Kidney (tissue), 14 donors: ENCODE measurements around the gene NOL4L. TPM values are rescaled to one million over a fixed set of nuclear protein-coding genes. Genes with fewer than 3 reads are reported as not detected.

Experiments
- DNase-seq, 5 donors: peaks; one replicate each; pipeline ENCODE4 v3.0.0-alpha.2; 2013 to 2020
- FAIRE-seq: peaks from 2 replicates; lab custom pipeline; 2012; peaks lifted over from hg19 to GRCh38; lab: Jason Lieb, UNC
- H3K27ac ChIP-seq, 2 donors: one replicate each; pipeline ENCODE4 v1.7.0; 2013; ENCODE audit warnings: low read depth in 2 of 2, low read length in 2 of 2, inconsistent platforms in 1 of 2
- H3K27me3 ChIP-seq: one replicate; pipeline ENCODE4 v1.7.1; 2013; ENCODE audit warnings: low read length, inconsistent platforms; ENCODE audit not compliant: control insufficient read depth, insufficient read depth
- H3K36me3 ChIP-seq, 3 donors: one replicate each; pipeline versions ENCODE4 v1.7.0 to v1.7.1; 2013; ENCODE audit warnings: low read length in 3 of 3, control low read depth in 1 of 3, inconsistent platforms in 1 of 3; ENCODE audit not compliant: insufficient read depth in 3 of 3, control insufficient read depth in 2 of 3
- H3K4me1 ChIP-seq, 3 donors: one replicate each; pipeline versions ENCODE4 v1.7.0 to v1.7.1; 2013; ENCODE audit warnings: low read length in 3 of 3, inconsistent platforms in 1 of 3, low read depth in 1 of 3; ENCODE audit not compliant: control insufficient read depth in 2 of 3, insufficient read depth in 2 of 3
- H3K4me3 ChIP-seq, 3 donors: one replicate each; pipeline versions ENCODE4 v1.7.0 to v1.8.1; 2013; ENCODE audit warnings: low read length in 3 of 3, control low read depth in 1 of 3, inconsistent platforms in 1 of 3
- H3K9ac ChIP-seq, 3 donors: one replicate each; pipeline versions ENCODE4 v1.7.0 to v1.7.1; 2013; ENCODE audit warnings: low read length in 3 of 3, control low read depth in 1 of 3, inconsistent platforms in 1 of 3
- H3K9me3 ChIP-seq, 3 donors: one replicate each; pipeline versions ENCODE4 v1.7.0 to v1.7.1; 2013; ENCODE audit warnings: low read length in 3 of 3, control low read depth in 1 of 3, inconsistent platforms in 1 of 3; ENCODE audit not compliant: control insufficient read depth in 2 of 3, insufficient read depth in 1 of 3
- intact Hi-C: fragments of 100-400 bp; cut with DNase I; formaldehyde crosslinking; loops from one replicate; pipeline ENCODE4 v1.11.1; 2022
- polyA plus RNA-seq: library from polyadenylated mRNA; stranded (reverse); fragments of 350-450 nt; fragmentation: Illumina TruSeq; extraction: RNeasy Lipid Tissue Mini Kit (QIAGEN cat#74804); gene quantifications from one replicate; pipeline ENCODE4 v1.2.3, GENCODE V29; 2014; ENCODE audit warnings: low read depth, low replicate concordance; ENCODE audit not compliant: insufficient read depth
- total RNA-seq: library from RNA; stranded (reverse); fragmentation: NEBNext Ultra II Directional; extraction: Animal tissue kit (Norgen Biotek cat#: 25700); gene quantifications from one replicate; pipeline ENCODE4 v1.2.1, GENCODE V29; 2021
- TF ChIP-seq, protein P1 (sequence below): IDR thresholded peaks from 3 replicates; pipeline ENCODE4 v1.5.1; 2012; ENCODE audit warnings: mild to moderate bottlenecking, moderate library complexity, borderline replicate concordance; ENCODE audit not compliant: insufficient read depth; ENCODE audit errors: extremely low read depth
- donor health status: control.
- donor health status: control.
- donor health status: control.
- donor health status: control.
- donor health status: control.
- donor health status: DM: yes; HTN: yes; CAD: no.
- donor health status: Normal renal cell carcinoma (clear cell type).

NOL4L gene
- total and polyA plus RNA-seq, 2 donors from 2014 or later: 14.1 to 19.4 TPM

DNA sequence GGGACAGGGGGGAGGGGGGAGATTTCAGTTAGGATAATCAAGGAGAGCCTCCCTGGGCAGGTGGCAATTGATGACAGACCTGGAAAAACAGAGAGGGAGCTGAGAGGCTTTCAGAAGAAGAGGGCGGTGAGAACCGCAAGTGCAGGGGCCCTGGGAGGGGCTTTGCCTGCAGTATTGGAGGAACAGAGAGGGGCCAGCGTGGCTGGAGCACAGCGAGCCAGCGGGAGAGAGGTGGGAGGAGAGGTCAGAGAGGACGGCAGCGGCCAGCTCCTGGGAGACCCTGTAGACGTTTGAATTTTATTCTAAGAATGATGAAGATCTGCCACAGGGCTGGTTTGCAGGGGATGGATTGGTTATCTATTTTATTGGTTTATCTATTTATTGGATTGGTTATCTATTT is 34.5 kb upstream of the NOL4L start:
- H3K9me3 ChIP-seq: no peaks in the 10 kb centered on the region
- FAIRE-seq (no peak), DNase-seq (no peak)
- no peaks in the 10 kb centered on the region for H3K36me3 ChIP-seq
- no peaks in the 10 kb centered on the region for H3K4me1 ChIP-seq
- no peak overlapping the region for H3K9ac ChIP-seq
- no peaks in the 10 kb centered on the region for H3K27me3 ChIP-seq
- TF ChIP-seq, protein P1, sequence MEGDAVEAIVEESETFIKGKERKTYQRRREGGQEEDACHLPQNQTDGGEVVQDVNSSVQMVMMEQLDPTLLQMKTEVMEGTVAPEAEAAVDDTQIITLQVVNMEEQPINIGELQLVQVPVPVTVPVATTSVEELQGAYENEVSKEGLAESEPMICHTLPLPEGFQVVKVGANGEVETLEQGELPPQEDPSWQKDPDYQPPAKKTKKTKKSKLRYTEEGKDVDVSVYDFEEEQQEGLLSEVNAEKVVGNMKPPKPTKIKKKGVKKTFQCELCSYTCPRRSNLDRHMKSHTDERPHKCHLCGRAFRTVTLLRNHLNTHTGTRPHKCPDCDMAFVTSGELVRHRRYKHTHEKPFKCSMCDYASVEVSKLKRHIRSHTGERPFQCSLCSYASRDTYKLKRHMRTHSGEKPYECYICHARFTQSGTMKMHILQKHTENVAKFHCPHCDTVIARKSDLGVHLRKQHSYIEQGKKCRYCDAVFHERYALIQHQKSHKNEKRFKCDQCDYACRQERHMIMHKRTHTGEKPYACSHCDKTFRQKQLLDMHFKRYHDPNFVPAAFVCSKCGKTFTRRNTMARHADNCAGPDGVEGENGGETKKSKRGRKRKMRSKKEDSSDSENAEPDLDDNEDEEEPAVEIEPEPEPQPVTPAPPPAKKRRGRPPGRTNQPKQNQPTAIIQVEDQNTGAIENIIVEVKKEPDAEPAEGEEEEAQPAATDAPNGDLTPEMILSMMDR: no peak
- no peak overlapping the region for H3K27ac ChIP-seq
- intact Hi-C loops: no loop called here
- no peak overlapping the region for H3K4me3 ChIP-seq

- intact Hi-C loops: no loop called here
- Histone ChIP-seq H3K36me3 (no peaks in the 10 kb centered on the region), H3K9ac (no peak overlapping the region), H3K9me3 (no peaks in the 10 kb centered on the region), H3K4me1 (no peaks in the 10 kb centered on the region), H3K27ac (no peak overlapping the region), H3K27me3 (no peaks in the 10 kb centered on the region), H3K4me3 (no peak overlapping the region)
- FAIRE-seq (no peak), DNase-seq (no peak)
- TF ChIP-seq, protein P1: no peak
Observed at GRCh38 chr20:32614772-32615171, 29.6 kb upstream of the NOL4L start.

- no peak for FAIRE-seq
- no peak for DNase-seq
- H3K9ac ChIP-seq: no peak overlapping the region
- intact Hi-C loops: no loop called here
- H3K9me3 ChIP-seq: no peaks in the 10 kb centered on the region
- no peaks in the 10 kb centered on the region for H3K27me3 ChIP-seq
- no peak overlapping the region for H3K27ac ChIP-seq
- no peaks in the 10 kb centered on the region for H3K4me1 ChIP-seq
- no peak overlapping the region for H3K4me3 ChIP-seq
- TF ChIP-seq, protein P1: no peak
- H3K36me3 ChIP-seq: no peaks in the 10 kb centered on the region
Observed at GRCh38 chr20:32614303-32614702, 29.2 kb upstream of the NOL4L start.
